T-cell (primary cell): ENCODE results near the gene RMDN3. TPM values are rescaled to one million over a fixed set of nuclear protein-coding genes. Genes with fewer than 3 reads are reported as not detected.

Source experiments
- ATAC-seq, 4 experiments: fragments of 200-7000 bp in 3 of 4; fragments of 150-1000 bp in 1 of 4; cut with Tn5 transposase; replicated peaks in 1 of 4; 1 replicate in 3 of 4; 2 replicates in 1 of 4; pipeline ENCODE4 v1.10.0; 2021; ENCODE audit warnings: moderate library complexity in 3 of 4, mild to moderate bottlenecking in 2 of 4, moderate number of reproducible peaks in 1 of 4
- CTCF ChIA-PET, 2 donors: fragments of 300-600 bp; sonication (Branson Sonifier 250); formaldehyde crosslinking; loops; one replicate each; lab custom pipeline; 2022; ENCODE audit warnings: antibody characterized with exemption in 2 of 2; lab: Charles Lee
- POLR2A ChIA-PET, 2 donors: fragments of 300-600 bp; sonication (Branson Sonifier 250); formaldehyde crosslinking; loops; one replicate each; lab custom pipeline; 2022; ENCODE audit warnings: antibody characterized with exemption in 2 of 2; lab: Charles Lee
- DNase-seq, 35 experiments: peaks; one replicate each; pipeline versions ENCODE4 v3.0.0 to v3.0.0-alpha.2; 2013 to 2023
- H3K27ac ChIP-seq: one replicate; pipeline ENCODE4 v1.5.1; 2013; ENCODE audit warnings: low read length
- H3K27me3 ChIP-seq, 2 experiments: replicated peaks in 1 of 2; 1 replicate in 1 of 2; 2 replicates in 1 of 2; pipeline versions ENCODE4 v1.6.1 to v1.7.0; 2013; ENCODE audit warnings: low read length in 1 of 2, mixed read lengths in 1 of 2; ENCODE audit not compliant: control insufficient read depth in 2 of 2, insufficient read depth in 2 of 2; ENCODE audit errors: extremely low read depth in 1 of 2
- H3K36me3 ChIP-seq, 2 donors: 1 replicate in 1 of 2; 2 replicates in 1 of 2; pipeline versions ENCODE4 v1.6.1 to v1.7.0; 2013; ENCODE audit warnings: low read length in 1 of 2; ENCODE audit not compliant: control insufficient read depth in 2 of 2, insufficient read depth in 1 of 2; ENCODE audit errors: extremely low read depth in 1 of 2
- H3K4me1 ChIP-seq, 2 experiments: 1 replicate in 1 of 2; 2 replicates in 1 of 2; pipeline versions ENCODE4 v1.6.1 to v1.7.0; 2013; ENCODE audit warnings: low read length in 2 of 2, mixed read lengths in 1 of 2; ENCODE audit not compliant: insufficient read depth in 2 of 2, control insufficient read depth in 1 of 2; ENCODE audit errors: extremely low read depth in 1 of 2
- H3K4me3 ChIP-seq, 2 donors: 1 replicate in 1 of 2; 2 replicates in 1 of 2; pipeline versions ENCODE4 v1.5.1 to v1.7.0; 2013; ENCODE audit warnings: mild to moderate bottlenecking in 2 of 2, low read length in 1 of 2, moderate library complexity in 1 of 2; ENCODE audit not compliant: control insufficient read depth in 1 of 2; ENCODE audit errors: extremely low read depth in 1 of 2
- H3K9me3 ChIP-seq: 2 replicates; pipeline ENCODE4 v1.7.0; 2013
- H3K27ac Mint-ChIP-seq, 2 donors: one replicate each; pipeline ENCODE4 v1.8.0; 2020 to 2021; ENCODE audit warnings: mild to moderate bottlenecking in 2 of 2, mixed read lengths in 2 of 2
- H3K27me3 Mint-ChIP-seq, 2 donors: one replicate each; pipeline ENCODE4 v1.8.0; 2021 to 2022; ENCODE audit warnings: mixed read lengths in 2 of 2
- H3K36me3 Mint-ChIP-seq: one replicate; pipeline ENCODE4 v1.8.0; 2021; ENCODE audit warnings: mixed read lengths
- H3K4me1 Mint-ChIP-seq, 3 donors: one replicate each; pipeline ENCODE4 v1.8.0; 2020 to 2022; ENCODE audit warnings: mixed read lengths in 3 of 3, mild to moderate bottlenecking in 1 of 3
- H3K4me3 Mint-ChIP-seq, 3 donors: one replicate each; pipeline ENCODE4 v1.8.0; 2020 to 2022; ENCODE audit warnings: mild to moderate bottlenecking in 3 of 3, mixed read lengths in 3 of 3, moderate library complexity in 3 of 3
- H3K9me3 Mint-ChIP-seq, 3 donors: one replicate each; pipeline ENCODE4 v1.8.0; 2020 to 2022; ENCODE audit warnings: mixed read lengths in 3 of 3
- WGBS: methylation state at CpG from one replicate; pipeline ENCODE4 v1.1.5; 2013; ENCODE audit warnings: missing lambda C conversion rate; ENCODE audit not compliant: insufficient coverage; 5-methylcytosine and 5-hydroxymethylcytosine counted together
- total RNA-seq, 35 experiments: library from RNA in 6 of 35; stranded (reverse) in 6 of 35; fragments of 120-200 nt in 1 of 35; gene quantifications; one replicate each; pipeline versions ENCODE4 v1.2.1 to v1.2.4 and lab custom pipeline; 2013 to 2026

Gene RMDN3
- total RNA-seq, 5 donors from 2014 or later (not counting 1 experiment from before 2014, with no cell fraction given): 23.9 to 32.3 (median 26.9) TPM

DNA sequence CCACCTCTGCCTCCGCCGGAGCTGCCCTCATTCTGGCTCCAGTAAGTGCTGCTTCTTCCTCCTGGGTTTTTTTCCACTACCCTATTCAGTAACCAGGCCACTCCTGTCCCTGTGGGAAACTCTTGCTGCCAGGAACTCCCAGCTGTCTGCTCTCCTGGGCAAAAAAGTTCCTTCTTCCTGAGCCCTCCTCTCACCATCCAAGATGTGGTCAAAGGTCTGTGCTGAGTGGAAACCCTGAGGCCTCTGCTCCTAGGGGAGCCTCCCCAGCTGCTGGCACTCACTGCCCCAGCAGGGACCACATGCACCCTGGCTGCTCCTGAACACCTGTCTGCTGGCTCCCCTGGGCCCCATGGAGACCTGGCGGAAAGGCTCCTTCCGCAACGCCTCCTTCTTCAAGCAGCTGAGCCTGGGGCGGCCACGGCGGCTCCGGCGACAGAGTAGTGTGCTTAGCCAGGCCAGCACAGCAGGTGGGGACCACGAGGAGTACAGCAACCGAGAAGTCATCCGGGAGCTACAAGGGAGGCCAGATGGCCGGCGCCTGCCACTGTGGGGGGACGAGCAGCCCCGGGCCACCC lies 15.2 kb upstream of the RMDN3 start:
- peak overlapping the region in 1 of 3 donors; percentile 58 for H3K4me3 Mint-ChIP-seq
- Histone ChIP-seq H3K4me3 (no peak overlapping the region), H3K36me3 (peaks cover 0 to 39% of the 10 kb centered on the region in 2 donors), H3K27ac (peak overlapping the region; percentile 57), H3K9me3 (no peaks in the 10 kb centered on the region), H3K27me3 (no peaks in the 10 kb centered on the region), H3K4me1 (peaks cover 11 to 33% of the 10 kb centered on the region in 2 experiments)
- WGBS: 81% methylated on average over 15 of the region's 17 CpGs
- no peaks in the 10 kb centered on the region for H3K27me3 Mint-ChIP-seq
- H3K36me3 Mint-ChIP-seq: peaks cover 14% of the 10 kb centered on the region
- peaks cover 27 to 33% (median 31%) of the 10 kb centered on the region in 3 donors for H3K4me1 Mint-ChIP-seq
- ATAC-seq (no peak), DNase-seq (peak in 1 of 35 experiments; percentile 4)
- CTCF ChIA-PET: interaction anchor here (0.5 to 1.8 kb wide), 3 partner anchors 12 to 176 kb away, joined by 3 to 6 read pairs (median 4); no protein-coding TSS in a partner anchor
- H3K27ac Mint-ChIP-seq: peak overlapping the region; percentile 87 to 94
- POLR2A ChIA-PET: interaction anchor here in 1 of 2 donors (0.8 kb wide), 1 partner anchor 155 kb away, joined by 3 read pairs; no protein-coding TSS in a partner anchor
- H3K9me3 Mint-ChIP-seq: no peaks in the 10 kb centered on the region

DNA sequence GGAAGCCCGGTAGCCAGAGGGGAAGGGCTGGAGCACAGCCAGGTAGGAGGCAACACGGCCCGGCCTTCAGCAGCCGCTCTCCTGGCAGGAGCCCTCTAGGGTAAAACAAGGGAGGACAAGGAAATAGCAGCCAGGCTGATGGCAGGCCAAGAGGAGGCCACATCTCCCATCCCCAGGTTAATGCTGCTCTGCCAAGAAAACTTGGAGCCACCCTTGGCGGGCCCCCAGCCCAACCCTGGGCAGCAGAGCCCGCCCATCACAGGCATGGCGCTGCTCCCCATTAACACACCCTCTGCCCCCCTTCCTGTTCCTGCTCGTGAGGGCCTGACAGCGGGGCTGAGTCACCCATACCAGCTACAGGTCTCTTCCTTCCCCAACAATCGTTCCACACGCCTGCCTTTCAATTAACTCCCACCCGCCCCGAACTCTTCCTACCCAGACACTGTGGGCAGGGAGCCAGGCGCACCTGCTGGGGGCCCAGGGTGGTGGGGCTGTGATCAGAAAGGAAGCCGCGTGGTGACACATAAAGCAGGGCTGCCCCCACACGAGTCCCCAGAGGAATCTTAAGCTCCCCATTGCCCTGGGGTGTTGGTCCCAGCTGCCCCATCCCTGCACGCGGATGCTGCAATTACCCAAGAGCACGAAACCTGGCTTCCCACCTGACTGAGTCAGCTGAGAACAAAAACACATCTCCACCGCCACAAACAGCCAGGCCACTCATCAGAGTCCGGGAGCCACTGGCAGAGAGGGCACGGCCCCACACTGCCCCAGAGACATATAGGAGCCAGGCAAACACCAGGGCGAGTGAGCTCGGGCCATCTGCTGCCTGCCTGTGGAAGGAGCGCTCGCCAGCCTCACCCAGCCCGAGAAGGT lies 14.5 kb upstream of the RMDN3 start, which contains the start of gene C15orf62:
Gene C15orf62 (plus strand): TSS at position 707 of the 873 bp plus-strand sequence. CDS start 516 bp downstream, outside the sequence.
- Histone ChIP-seq H3K4me3 (peak within 1 kb of the TSS in 1 of 2 donors; percentile 11), H3K4me1 (peaks cover 16 to 40% of the 10 kb centered on the region in 2 experiments), H3K27me3 (no peaks in the 10 kb centered on the region), H3K36me3 (peaks cover 0 to 32% of the 10 kb centered on the region in 2 donors), H3K9me3 (no peaks in the 10 kb centered on the region), H3K27ac (peak within 1 kb of the TSS; percentile 57)
- WGBS: 49% methylated on average over 17 of the region's 28 CpGs
- H3K9me3 Mint-ChIP-seq: no peaks in the 10 kb centered on the region
- CTCF ChIA-PET: interaction anchor here (0.6 to 1.8 kb wide), 6 partner anchors 8 to 92 kb away, joined by 3 to 6 read pairs (median 4); no protein-coding TSS in a partner anchor
- H3K36me3 Mint-ChIP-seq: peaks cover 9% of the 10 kb centered on the region
- H3K27me3 Mint-ChIP-seq: no peaks in the 10 kb centered on the region
- ATAC-seq (peak; percentile 50 to 77 (median 74)), DNase-seq (peak in 27 of 35 experiments; percentile 16 to 70 (median 45))
- peaks cover 34 to 40% (median 38%) of the 10 kb centered on the region in 3 donors for H3K4me1 Mint-ChIP-seq
- POLR2A ChIA-PET: no interaction called here
- peak within 1 kb of the TSS; percentile 0 to 58 (median 49) for H3K4me3 Mint-ChIP-seq
- H3K27ac Mint-ChIP-seq: peak within 1 kb of the TSS; percentile 87 to 94

DNA sequence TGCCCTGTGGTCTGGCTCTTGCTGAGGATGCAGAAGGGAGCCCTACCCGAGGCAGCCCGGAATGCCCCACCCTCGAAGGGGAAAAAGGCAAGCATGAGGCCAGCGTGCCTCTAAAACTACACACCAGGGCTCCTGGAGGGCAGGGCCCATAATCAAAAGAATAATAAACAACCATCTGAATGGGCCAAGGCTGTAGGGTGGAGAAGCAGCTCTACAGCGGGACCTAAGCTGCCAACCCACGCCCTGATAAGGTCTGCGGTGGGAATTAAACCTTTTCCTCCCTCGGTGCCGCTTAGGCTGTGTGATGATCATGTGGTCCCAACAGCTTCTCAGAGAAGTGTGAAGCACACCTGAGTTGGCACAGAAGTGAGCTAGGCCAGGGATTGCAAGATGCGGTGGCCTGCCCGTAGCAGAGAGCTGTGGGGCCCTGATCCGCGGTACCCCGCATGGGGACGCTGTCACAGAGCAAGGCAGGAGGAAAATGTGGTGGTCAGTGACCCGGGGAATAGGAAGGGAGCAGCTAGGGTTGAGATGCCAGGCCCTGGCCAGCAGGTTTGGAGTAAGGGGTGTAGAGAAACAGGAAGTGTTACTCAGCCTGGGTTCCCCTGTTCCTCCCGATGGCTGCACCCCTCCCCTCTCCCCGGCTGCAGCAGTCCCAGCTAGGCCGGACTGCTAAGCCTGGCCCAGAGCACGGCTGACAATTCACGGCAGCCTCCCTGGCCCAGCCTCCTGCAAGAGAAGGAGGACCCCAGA lies 13.6 kb upstream of the RMDN3 start:
- peak overlapping the region; percentile 87 to 94 for H3K27ac Mint-ChIP-seq
- H3K4me1 Mint-ChIP-seq: peaks cover 37 to 43% (median 41%) of the 10 kb centered on the region in 3 donors
- H3K36me3 ChIP-seq: peaks cover 0 to 25% of the 10 kb centered on the region in 2 donors
- DNase-seq (peak in 3 of 35 experiments; percentile 7 to 16 (median 10)), ATAC-seq (peak in 2 of 4 experiments; percentile 1 to 5)
- H3K4me1 ChIP-seq: peaks cover 16 to 46% of the 10 kb centered on the region in 2 experiments
- peak overlapping the region in 2 of 3 donors; percentile 49 to 58 for H3K4me3 Mint-ChIP-seq
- no peaks in the 10 kb centered on the region for H3K27me3 Mint-ChIP-seq
- H3K4me3 ChIP-seq: peak overlapping the region in 1 of 2 donors; percentile 11
- H3K9me3 ChIP-seq: no peaks in the 10 kb centered on the region
- 85% methylated on average over 16 of the region's 21 CpGs for WGBS
- ChIA-PET POLR2A (no interaction called here), CTCF (interaction anchor here (0.6 to 1.8 kb wide), 5 partner anchors 9 to 58 kb away, joined by 3 to 6 read pairs (median 4); no protein-coding TSS in a partner anchor)
- no peaks in the 10 kb centered on the region for H3K27me3 ChIP-seq
- H3K36me3 Mint-ChIP-seq: peaks cover 6% of the 10 kb centered on the region
- peak overlapping the region; percentile 57 for H3K27ac ChIP-seq
- H3K9me3 Mint-ChIP-seq: no peaks in the 10 kb centered on the region

DNA sequence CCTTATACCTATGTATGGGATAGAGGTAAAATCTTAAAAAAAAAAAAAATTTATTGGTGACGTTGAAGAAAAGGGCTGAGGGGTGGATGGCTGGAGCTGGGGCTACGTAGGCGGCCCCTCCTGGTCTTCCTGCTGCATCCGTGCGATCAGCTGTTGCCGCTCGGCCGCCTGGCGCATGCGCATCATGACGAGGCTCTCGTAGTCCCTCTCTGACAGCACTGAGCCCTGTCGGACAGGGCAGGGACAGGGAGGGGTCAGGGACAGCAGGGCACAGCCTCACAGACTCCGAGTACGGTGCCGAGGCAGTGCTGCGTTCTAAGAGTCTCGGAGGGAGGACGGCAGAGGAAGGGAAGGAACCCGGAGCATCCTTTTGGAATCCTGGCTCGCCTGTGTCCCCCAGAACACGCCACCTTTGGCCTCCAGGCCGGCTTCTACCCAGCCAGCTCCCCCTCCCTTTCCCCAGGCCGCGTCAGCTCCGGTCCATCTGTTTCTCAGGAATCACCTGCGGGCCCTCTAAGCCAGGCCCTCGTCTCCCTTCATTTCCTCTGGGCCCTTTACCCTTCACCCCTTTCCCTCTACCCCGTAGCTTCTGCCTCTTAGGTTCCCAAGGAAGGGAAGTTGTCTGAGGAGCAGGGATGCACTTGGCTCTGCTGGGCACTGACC lies 12.9 kb upstream of the RMDN3 start:
- CTCF ChIA-PET: interaction anchor here in 1 of 2 donors (1.3 to 1.8 kb wide), 2 partner anchors 9 to 15 kb away, joined by 3 to 4 read pairs; no protein-coding TSS in a partner anchor
- POLR2A ChIA-PET: no interaction called here
- Mint-ChIP-seq H3K4me1 (peaks cover 44 to 49% (median 49%) of the 10 kb centered on the region in 3 donors), H3K9me3 (no peaks in the 10 kb centered on the region), H3K27ac (peak overlapping the region; percentile 87 to 94), H3K4me3 (no peak overlapping the region), H3K27me3 (no peaks in the 10 kb centered on the region), H3K36me3 (peaks cover 6% of the 10 kb centered on the region)
- ATAC-seq (no peak), DNase-seq (no peak)
- Histone ChIP-seq H3K4me1 (peaks cover 17 to 54% of the 10 kb centered on the region in 2 experiments), H3K9me3 (no peaks in the 10 kb centered on the region), H3K36me3 (peaks cover 0 to 22% of the 10 kb centered on the region in 2 donors), H3K27ac (peak overlapping the region; percentile 5), H3K27me3 (no peaks in the 10 kb centered on the region), H3K4me3 (no peak overlapping the region)
- 97% methylated on average over 19 of the region's 29 CpGs for WGBS

DNA sequence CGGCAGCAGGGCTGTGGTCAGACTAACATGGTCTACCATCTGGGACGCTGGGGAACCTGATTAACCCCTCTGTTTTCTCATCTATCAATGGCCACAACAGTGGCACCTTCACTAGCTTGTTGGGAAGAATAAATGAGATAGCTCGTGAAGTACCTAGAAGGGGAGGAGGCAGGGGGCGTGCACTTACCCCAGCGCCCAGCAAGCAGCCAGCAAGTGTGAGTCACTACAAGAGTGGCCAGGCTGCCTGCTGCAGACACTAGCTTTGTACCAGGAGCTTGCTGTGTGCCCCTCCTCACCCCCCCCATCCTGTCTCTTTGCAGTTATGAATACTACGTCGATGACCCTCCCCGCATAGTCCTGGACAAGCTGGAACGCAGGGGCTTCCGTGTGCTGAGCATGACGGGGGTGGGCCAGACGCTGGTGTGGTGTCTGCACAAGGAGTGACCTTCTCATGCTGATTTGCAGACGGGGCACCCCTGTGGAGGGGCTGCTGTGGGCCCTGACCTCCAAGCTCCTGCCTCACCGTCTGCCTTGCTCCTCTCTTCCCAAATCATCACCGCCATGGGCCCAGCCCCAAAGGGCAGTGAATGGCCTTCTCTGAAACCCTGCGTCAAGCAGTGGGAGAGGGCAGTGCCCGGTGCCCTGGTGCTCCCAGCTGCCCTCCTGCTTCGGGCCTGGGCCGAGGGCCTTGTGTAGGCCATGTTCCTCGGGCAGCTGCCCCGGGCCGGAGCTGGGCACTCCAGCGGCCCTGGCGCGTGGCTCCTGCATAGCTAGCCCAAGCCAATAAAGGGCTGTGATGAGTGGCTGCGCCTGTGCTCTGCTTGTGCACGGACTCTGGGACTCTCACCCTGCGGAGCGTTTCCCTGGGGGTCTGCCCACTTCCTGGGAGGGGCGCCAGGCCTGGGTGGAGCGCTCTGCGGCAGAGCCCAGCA lies 12.1 kb upstream of the RMDN3 start:
- no peak for ATAC-seq
- H3K9me3 ChIP-seq: no peaks in the 10 kb centered on the region
- peaks cover 17 to 58% of the 10 kb centered on the region in 2 experiments for H3K4me1 ChIP-seq
- no peak for DNase-seq
- POLR2A ChIA-PET: no interaction called here
- Mint-ChIP-seq H3K4me1 (peaks cover 45 to 55% (median 52%) of the 10 kb centered on the region in 3 donors), H3K36me3 (peaks cover 6% of the 10 kb centered on the region), H3K27ac (peak overlapping the region in 1 of 2 donors; percentile 93), H3K9me3 (no peaks in the 10 kb centered on the region), H3K4me3 (no peak overlapping the region), H3K27me3 (no peaks in the 10 kb centered on the region)
- CTCF ChIA-PET: interaction anchor here in 1 of 2 donors (1.3 kb wide), 1 partner anchor 15 kb away, joined by 3 read pairs; no protein-coding TSS in a partner anchor
- no peaks in the 10 kb centered on the region for H3K27me3 ChIP-seq
- H3K4me3 ChIP-seq: no peak overlapping the region
- H3K27ac ChIP-seq: no peak overlapping the region
- H3K36me3 ChIP-seq: peaks cover 0 to 16% of the 10 kb centered on the region in 2 donors
- 89% methylated on average over 17 of the region's 32 CpGs for WGBS
